ENCODE data around the gene TGFBR2. TPM values are rescaled to one million over a fixed set of nuclear protein-coding genes. Genes with fewer than 3 reads are reported as not detected.

Gene TGFBR2
- total RNA-seq, 4 donors from 2014 or later: 95.3 to 255 (median 211) TPM

DNA sequence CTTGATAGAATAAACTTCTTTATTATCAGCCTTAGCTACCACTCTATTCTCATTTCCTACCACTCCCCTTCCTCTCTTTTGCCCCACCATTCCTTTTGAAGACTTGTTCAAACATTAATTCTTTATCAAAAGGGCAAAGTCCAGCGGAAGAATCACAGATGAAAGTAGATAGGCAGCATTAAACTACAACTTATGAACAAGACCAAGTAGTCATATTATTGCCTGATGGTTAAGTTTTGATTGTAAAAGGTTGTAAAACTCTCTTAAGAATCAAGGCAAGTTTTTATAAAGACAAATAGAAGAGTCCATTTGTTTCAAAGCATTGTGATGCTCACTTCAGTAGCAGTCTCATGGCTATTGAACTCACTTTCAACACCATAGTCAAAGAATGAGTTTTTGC lies 22.4 kb upstream of the TGFBR2 start:
- TF ChIP-seq POLR2A (IDR thresholded peaks at IDR 0.05): no peak
- TF ChIP-seq, protein P1, sequence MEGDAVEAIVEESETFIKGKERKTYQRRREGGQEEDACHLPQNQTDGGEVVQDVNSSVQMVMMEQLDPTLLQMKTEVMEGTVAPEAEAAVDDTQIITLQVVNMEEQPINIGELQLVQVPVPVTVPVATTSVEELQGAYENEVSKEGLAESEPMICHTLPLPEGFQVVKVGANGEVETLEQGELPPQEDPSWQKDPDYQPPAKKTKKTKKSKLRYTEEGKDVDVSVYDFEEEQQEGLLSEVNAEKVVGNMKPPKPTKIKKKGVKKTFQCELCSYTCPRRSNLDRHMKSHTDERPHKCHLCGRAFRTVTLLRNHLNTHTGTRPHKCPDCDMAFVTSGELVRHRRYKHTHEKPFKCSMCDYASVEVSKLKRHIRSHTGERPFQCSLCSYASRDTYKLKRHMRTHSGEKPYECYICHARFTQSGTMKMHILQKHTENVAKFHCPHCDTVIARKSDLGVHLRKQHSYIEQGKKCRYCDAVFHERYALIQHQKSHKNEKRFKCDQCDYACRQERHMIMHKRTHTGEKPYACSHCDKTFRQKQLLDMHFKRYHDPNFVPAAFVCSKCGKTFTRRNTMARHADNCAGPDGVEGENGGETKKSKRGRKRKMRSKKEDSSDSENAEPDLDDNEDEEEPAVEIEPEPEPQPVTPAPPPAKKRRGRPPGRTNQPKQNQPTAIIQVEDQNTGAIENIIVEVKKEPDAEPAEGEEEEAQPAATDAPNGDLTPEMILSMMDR (IDR thresholded peaks at IDR 0.05): no peak
- Histone ChIP-seq H3K4me3 (no peak overlapping the region), H3K27me3 (no peaks in the 10 kb centered on the region), H3K4me1 (no peaks in the 10 kb centered on the region), H3K27ac (no peak overlapping the region), H3K36me3 (no peaks in the 10 kb centered on the region), H3K9me3 (no peaks in the 10 kb centered on the region)
- DNase-seq: no peak
- intact Hi-C loops (cut with DNase I; ENCODE audit: low total_unique reads): no loop called here

DNA sequence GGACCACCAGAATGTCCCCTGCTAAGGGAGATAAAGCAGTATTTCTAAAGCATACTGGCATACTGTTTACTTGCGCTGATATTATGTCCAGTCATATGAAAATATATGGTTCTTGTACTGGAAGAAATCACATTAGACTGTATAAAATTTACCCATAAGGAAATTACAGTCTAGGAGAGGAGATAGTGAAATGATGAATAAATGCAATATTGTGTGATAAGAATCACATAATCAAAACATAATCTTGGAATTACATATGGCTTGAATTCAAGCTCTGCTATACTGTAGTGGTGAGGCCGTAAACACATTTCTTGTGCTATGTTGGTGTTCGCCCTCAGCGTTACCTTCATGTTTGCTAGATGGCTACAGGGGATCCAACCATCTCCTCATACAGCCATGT lies 20.7 kb upstream of the TGFBR2 start:
- no peak for DNase-seq
- Histone ChIP-seq H3K36me3 (no peaks in the 10 kb centered on the region), H3K4me1 (no peaks in the 10 kb centered on the region), H3K27ac (no peak overlapping the region), H3K27me3 (no peaks in the 10 kb centered on the region), H3K4me3 (no peak overlapping the region), H3K9me3 (no peaks in the 10 kb centered on the region)
- intact Hi-C loops (cut with DNase I; ENCODE audit: low total_unique reads): no loop called here
- TF ChIP-seq, protein P1 (IDR thresholded peaks at IDR 0.05): no peak
- no peak for TF ChIP-seq POLR2A (IDR thresholded peaks at IDR 0.05)

DNA sequence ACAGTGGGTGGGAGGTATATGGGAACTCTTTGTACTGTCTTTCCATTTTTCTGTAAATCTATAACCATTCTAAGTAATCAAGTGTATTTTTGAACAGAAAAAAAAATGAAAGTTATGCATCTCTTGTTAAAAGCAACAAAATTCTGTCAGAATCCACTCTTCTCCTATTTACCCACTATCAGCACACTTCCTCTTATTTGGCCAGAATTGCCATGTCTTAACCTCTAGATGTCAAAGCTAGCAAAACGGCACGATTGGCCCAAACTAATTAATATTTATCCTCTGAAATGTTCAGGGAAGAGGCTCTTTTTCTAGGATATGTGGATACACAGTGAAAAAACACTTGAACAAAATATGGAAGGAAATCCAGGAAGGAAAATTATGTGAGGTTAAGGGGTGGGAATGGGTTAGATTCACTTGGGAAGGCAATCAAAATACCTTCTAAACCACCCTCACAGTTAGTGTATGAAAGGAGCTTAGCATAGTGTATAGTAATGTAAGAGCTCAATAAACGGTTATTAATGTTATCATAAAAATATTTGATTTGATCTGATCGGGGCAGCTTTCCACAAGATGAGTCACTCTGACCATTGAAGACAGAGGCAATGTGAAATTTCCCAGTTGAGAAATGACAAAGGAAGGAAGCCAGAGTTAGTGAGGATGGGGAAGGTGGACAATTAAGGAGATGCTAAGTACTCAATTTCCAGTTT lies 20.1 kb upstream of the TGFBR2 start:
- intact Hi-C loops (cut with DNase I; ENCODE audit: low total_unique reads): no loop called here
- Histone ChIP-seq H3K27ac (no peak overlapping the region), H3K27me3 (no peaks in the 10 kb centered on the region), H3K9me3 (no peaks in the 10 kb centered on the region), H3K4me3 (no peak overlapping the region), H3K36me3 (no peaks in the 10 kb centered on the region), H3K4me1 (no peaks in the 10 kb centered on the region)
- no peak for TF ChIP-seq POLR2A (IDR thresholded peaks at IDR 0.05)
- TF ChIP-seq, protein P1 (IDR thresholded peaks at IDR 0.05): no peak
- DNase-seq: no peak

DNA sequence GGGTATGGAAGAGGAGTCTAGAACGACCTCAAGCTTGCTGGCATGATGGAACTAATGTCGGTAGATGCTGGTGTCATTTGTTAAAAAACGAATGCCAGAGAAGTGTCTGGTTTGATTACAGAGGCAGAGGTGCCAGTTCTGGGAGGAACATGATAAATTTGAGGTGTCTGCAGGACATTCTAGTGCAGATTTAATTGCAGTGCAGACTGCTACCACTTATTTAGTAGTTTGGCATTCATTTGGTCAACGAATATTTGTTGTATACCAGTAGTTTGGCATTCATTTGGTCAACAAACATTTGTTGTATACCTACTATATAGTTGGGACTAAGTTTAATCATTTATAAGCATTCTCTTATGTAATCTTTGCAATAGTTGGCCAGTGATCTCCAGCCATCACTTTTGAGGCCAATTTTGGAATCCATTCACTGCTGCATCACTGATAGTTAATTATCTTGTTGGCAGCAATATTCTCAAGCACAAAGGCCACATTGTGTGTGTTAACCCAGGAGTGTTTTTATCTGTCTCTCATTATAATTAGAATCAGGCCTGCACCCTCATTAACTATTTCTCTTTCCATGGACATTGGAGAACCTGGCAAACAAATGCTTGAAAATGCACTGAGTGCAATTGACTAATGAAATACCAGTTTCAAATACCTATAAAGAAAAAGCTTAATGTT lies 19.5 kb upstream of the TGFBR2 start:
- no peak for TF ChIP-seq POLR2A (IDR thresholded peaks at IDR 0.05)
- TF ChIP-seq, protein P1 (IDR thresholded peaks at IDR 0.05): no peak
- no peak for DNase-seq
- Histone ChIP-seq H3K9me3 (no peaks in the 10 kb centered on the region), H3K27me3 (no peaks in the 10 kb centered on the region), H3K4me1 (no peaks in the 10 kb centered on the region), H3K27ac (no peak overlapping the region), H3K36me3 (no peaks in the 10 kb centered on the region), H3K4me3 (no peak overlapping the region)
- intact Hi-C loops (cut with DNase I; ENCODE audit: low total_unique reads): no loop called here

DNA sequence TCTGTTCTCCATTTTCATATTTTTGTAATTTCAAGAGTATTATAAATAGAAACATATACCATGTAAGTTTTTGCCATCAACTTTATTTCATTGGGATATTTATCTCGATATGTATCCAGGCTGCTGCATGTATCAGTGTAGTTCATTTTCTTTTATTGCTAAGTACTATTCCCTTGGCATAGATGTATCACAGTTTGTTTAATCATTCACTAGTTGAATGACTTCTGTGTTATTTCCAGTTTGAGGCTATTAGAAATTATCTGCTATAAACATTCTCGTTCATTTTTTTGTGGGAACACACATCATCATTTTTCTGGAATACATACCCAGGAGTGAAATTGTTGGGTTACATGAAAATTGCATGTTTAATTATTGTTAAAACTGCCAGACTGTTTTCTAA lies 18.5 kb upstream of the TGFBR2 start:
- Histone ChIP-seq H3K27ac (no peak overlapping the region), H3K9me3 (no peaks in the 10 kb centered on the region), H3K4me1 (no peaks in the 10 kb centered on the region), H3K36me3 (no peaks in the 10 kb centered on the region), H3K4me3 (no peak overlapping the region), H3K27me3 (no peaks in the 10 kb centered on the region)
- TF ChIP-seq, protein P1 (IDR thresholded peaks at IDR 0.05): no peak
- no peak for TF ChIP-seq POLR2A (IDR thresholded peaks at IDR 0.05)
- no peak for DNase-seq
- intact Hi-C loops (cut with DNase I; ENCODE audit: low total_unique reads): no loop called here

Measured in uterus (tissue), 4 donors.